HFFc6 (cell line): ENCODE data around the gene SLC12A9. TPM values are rescaled to one million over a fixed set of nuclear protein-coding genes. Genes with fewer than 3 reads are reported as not detected.
A peak's percentile ranks its signal among the peaks of the same experiment; 100 is the strongest.

Experiments used
- DNase-seq: peaks from one replicate; pipeline ENCODE4 v3.0.0-alpha.2; 2018
- H3K27ac Mint-ChIP-seq: 2 replicates; pipeline ENCODE4 v1.8.0; 2020; ENCODE audit warnings: mild to moderate bottlenecking, mixed read lengths
- H3K27me3 Mint-ChIP-seq: 2 replicates; pipeline ENCODE4 v1.8.0; 2021; ENCODE audit warnings: mild to moderate bottlenecking, moderate library complexity, mixed read lengths; ENCODE audit not compliant: insufficient read depth
- H3K36me3 Mint-ChIP-seq: 2 replicates; pipeline ENCODE4 v1.8.0; 2021; ENCODE audit warnings: low read depth, mixed read lengths
- H3K4me1 Mint-ChIP-seq: 2 replicates; pipeline ENCODE4 v1.8.0; 2020; ENCODE audit warnings: low read depth, mixed read lengths
- H3K4me3 Mint-ChIP-seq: 2 replicates; pipeline ENCODE4 v1.8.0; 2020; ENCODE audit warnings: mild to moderate bottlenecking, moderate library complexity, mixed read lengths
- H3K9me3 Mint-ChIP-seq: 2 replicates; pipeline ENCODE4 v1.8.0; 2020; ENCODE audit warnings: mild to moderate bottlenecking, mixed read lengths
- CTCF ChIP-seq: fragments of 200-600 bp; sonication (generic); IDR thresholded peaks from 2 replicates; pipeline ENCODE4 v1.5.0; 2021; ENCODE audit warnings: antibody characterized with exemption, mild to moderate bottlenecking
- total RNA-seq, 6 experiments: library from RNA; stranded (reverse); fragmentation: NEBNext Ultra II Directional; extraction: Animal tissue kit (Norgen Biotek cat#: 25700); gene quantifications; 2 replicates in 1 of 6; 3 replicates in 5 of 6; pipeline ENCODE4 v1.2.3, GENCODE V29; 2021

Gene SLC12A9
- total RNA-seq, 6 experiments from 2014 or later, result 19.3 to 26.2 (median 21.7) TPM

- peaks cover 48% of the 10 kb centered on the region for H3K36me3 Mint-ChIP-seq
These were observed 35.9 kb downstream of the SLC12A9 start for GRCh38 chr7:100888291-100888987.

GRCh38 chr7:100888988-100889750 lies 36.7 kb downstream of the SLC12A9 start, which contains the start of gene UFSP1:
UFSP1 (minus strand) TSS chr7:100889715; CDS start chr7:100889271, 444 bp downstream.
- no peak; the same call in 1 of the 2 replicates for TF ChIP-seq CTCF
- H3K9me3 Mint-ChIP-seq, result no peaks in the 10 kb centered on the region
- H3K36me3 Mint-ChIP-seq, result peaks cover 44% of the 10 kb centered on the region
- DNase-seq, result no peak
- H3K27me3 Mint-ChIP-seq, result peaks cover 9% of the 10 kb centered on the region
- H3K4me1 Mint-ChIP-seq, result peaks cover 34% of the 10 kb centered on the region
- H3K27ac Mint-ChIP-seq, result peak within 1 kb of the TSS; percentile 83
- H3K4me3 Mint-ChIP-seq, result peak within 1 kb of the TSS; percentile 80

More at GRCh38 chr7:100888291-100888987, 35.9 kb downstream of the SLC12A9 start:
- TF ChIP-seq CTCF, result no peak
- Mint-ChIP-seq H3K27me3 (peaks cover 7% of the 10 kb centered on the region), H3K4me1 (peaks cover 34% of the 10 kb centered on the region), H3K9me3 (no peaks in the 10 kb centered on the region), H3K27ac (peak overlapping the region; percentile 61), H3K4me3 (peak overlapping the region; percentile 80)
- no peak for DNase-seq

GRCh38 chr7:100890653-100891567 lies 38.4 kb downstream of the SLC12A9 start:
- H3K9me3 Mint-ChIP-seq, result no peaks in the 10 kb centered on the region
- DNase-seq, result no peak
- H3K36me3 Mint-ChIP-seq, result peaks cover 28% of the 10 kb centered on the region
- peaks cover 5% of the 10 kb centered on the region for H3K27me3 Mint-ChIP-seq
- no peak for TF ChIP-seq CTCF
- peak overlapping the region; percentile 80 for H3K4me3 Mint-ChIP-seq
- peak overlapping the region; percentile 83 for H3K27ac Mint-ChIP-seq
- H3K4me1 Mint-ChIP-seq, result peaks cover 35% of the 10 kb centered on the region

GRCh38 chr7:100891568-100892247 lies 39.2 kb downstream of the SLC12A9 start:
- no peaks in the 10 kb centered on the region for H3K9me3 Mint-ChIP-seq
- peak overlapping the region; percentile 80 for H3K27ac Mint-ChIP-seq
- peaks cover 40% of the 10 kb centered on the region for H3K4me1 Mint-ChIP-seq
- H3K36me3 Mint-ChIP-seq, result peaks cover 20% of the 10 kb centered on the region
- no peak for TF ChIP-seq CTCF
- H3K4me3 Mint-ChIP-seq, result peak overlapping the region; percentile 73
- peaks cover 10% of the 10 kb centered on the region for H3K27me3 Mint-ChIP-seq
- no peak for DNase-seq
